ENCODE results near the gene KCNJ6.
"Not testable (repeated sequence)": the region's sequence is repeated elsewhere in the genome, so short reads cannot be mapped to it uniquely, and the experiment has no call there.

Gene KCNJ6

DNA sequence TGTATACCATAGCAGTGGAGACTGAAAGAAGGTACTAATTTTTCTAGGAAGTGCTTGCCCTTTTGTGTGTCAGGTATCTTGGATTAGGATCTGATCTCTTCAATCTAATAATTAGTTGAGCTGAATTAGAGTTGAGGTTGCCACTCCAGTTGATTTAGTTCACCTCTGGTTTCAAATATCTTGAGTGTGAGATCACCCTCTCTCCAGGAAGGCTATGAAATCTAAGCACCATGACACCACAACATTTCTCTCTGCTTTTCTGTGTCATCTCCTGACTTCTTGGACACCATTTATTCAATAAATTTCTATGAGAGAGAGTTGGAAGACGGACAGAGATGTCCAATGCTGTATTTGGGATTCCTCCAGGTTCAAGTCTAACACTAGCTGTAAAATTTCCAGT is 336.9 kb downstream of the KCNJ6 start:
- TF ChIP-seq EZH2 (IDR thresholded peaks at IDR 0.05; ENCODE audit: borderline replicate concordance, low read length) (no peak), CTCF (IDR thresholded peaks at IDR 0.05; ENCODE audit: low read length) (no peak)
- no peaks in the 10 kb centered on the region for H3K27me3 ChIP-seq (ENCODE audit: insufficient read depth, low read length)

DNA sequence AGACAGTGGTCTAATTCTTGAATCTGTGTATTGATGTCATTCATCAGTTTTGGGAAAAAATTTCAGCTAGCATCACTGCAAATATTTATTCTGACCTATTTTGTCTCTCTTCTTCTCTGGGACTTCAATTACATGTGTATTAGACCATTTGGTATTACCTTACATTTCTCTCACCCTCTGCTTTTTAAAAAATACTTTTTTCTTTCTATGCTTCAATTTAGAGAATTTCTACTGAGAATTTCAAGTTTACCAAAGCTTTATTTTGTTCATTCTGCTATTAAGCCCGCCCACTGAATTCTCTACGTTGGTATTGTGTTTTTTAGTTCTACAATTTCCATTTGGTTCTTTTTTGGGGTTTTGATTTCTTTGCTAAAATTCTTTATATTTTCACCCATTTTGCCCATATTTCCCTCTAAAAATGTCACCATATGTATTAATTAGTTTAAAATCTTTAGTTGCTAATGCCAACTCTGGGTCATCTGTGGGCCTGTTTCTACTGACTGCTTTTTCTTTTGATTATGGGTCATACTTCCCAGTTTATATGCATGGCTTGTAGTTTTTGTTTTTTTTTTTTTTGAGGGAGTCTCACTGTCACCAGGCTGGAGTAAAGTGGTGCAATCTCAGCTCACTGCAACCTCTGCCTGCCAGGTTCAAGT is 337.7 kb downstream of the KCNJ6 start:
- H3K9me3 ChIP-seq (ENCODE audit: low read length): peaks cover 5% of the 10 kb centered on the region; the same call in 1 of the 2 replicates
- no peaks in the 10 kb centered on the region for H3F3A ChIP-seq (ENCODE audit: insufficient read depth, low read length)
- H3K9me2 ChIP-seq (ENCODE audit: low read depth, low read length): no peaks in the 10 kb centered on the region
- H3K27ac ChIP-seq (ENCODE audit: low read depth, low read length, poor library complexity, severe bottlenecking): no peak overlapping the region
- no peaks in the 10 kb centered on the region; the same call in 1 of the 2 replicates for H3K36me3 ChIP-seq (ENCODE audit: insufficient read depth, low read length)
- no peaks in the 10 kb centered on the region for H3K79me2 ChIP-seq (ENCODE audit: insufficient read depth, low read length)
- no peak overlapping the region for H3K9ac ChIP-seq (ENCODE audit: low read length)
- H3K4me2 ChIP-seq (ENCODE audit: low read length): no peak overlapping the region
- H2AFZ ChIP-seq (ENCODE audit: low read length): no peak overlapping the region
- H3K4me1 ChIP-seq (ENCODE audit: insufficient read depth, low read length, severe bottlenecking): no peaks in the 10 kb centered on the region
- H3K4me3 ChIP-seq (ENCODE audit: low read depth, low read length, poor library complexity, severe bottlenecking): no peak overlapping the region
- H4K20me1 ChIP-seq (ENCODE audit: insufficient read depth, low read length): no peaks in the 10 kb centered on the region
- no peaks in the 10 kb centered on the region for H3K27me3 ChIP-seq (ENCODE audit: insufficient read depth, low read length)
- TF ChIP-seq CTCF (IDR thresholded peaks at IDR 0.05; ENCODE audit: low read length): no peak
- TF ChIP-seq EZH2 (IDR thresholded peaks at IDR 0.05; ENCODE audit: borderline replicate concordance, low read length): no peak

More for the DNA sequence above, 336.9 kb downstream of the KCNJ6 start:
- Histone ChIP-seq H3K9ac (ENCODE audit: low read length) (no peak overlapping the region), H3K4me2 (ENCODE audit: low read length) (no peak overlapping the region), H3K27ac (ENCODE audit: low read depth, low read length, poor library complexity, severe bottlenecking) (no peak overlapping the region), H2AFZ (ENCODE audit: low read length) (no peak overlapping the region), H3K36me3 (ENCODE audit: insufficient read depth, low read length) (no peaks in the 10 kb centered on the region; the same call in 1 of the 2 replicates), H3K4me3 (ENCODE audit: low read depth, low read length, poor library complexity, severe bottlenecking) (no peak overlapping the region), H4K20me1 (ENCODE audit: insufficient read depth, low read length) (no peaks in the 10 kb centered on the region), H3F3A (ENCODE audit: insufficient read depth, low read length) (no peaks in the 10 kb centered on the region), H3K4me1 (ENCODE audit: insufficient read depth, low read length, severe bottlenecking) (no peaks in the 10 kb centered on the region), H3K79me2 (ENCODE audit: insufficient read depth, low read length) (no peaks in the 10 kb centered on the region), H3K9me2 (ENCODE audit: low read depth, low read length) (no peaks in the 10 kb centered on the region), H3K9me3 (ENCODE audit: low read length) (peaks cover 5% of the 10 kb centered on the region; the same call in 1 of the 2 replicates)

- H4K20me1 ChIP-seq (ENCODE audit: insufficient read depth, low read length); H3K9ac ChIP-seq (ENCODE audit: low read length); H3K27ac ChIP-seq (ENCODE audit: low read depth, low read length, poor library complexity, severe bottlenecking); H3K4me2 ChIP-seq (ENCODE audit: low read length); H3F3A ChIP-seq (ENCODE audit: insufficient read depth, low read length); H3K36me3 ChIP-seq (ENCODE audit: insufficient read depth, low read length); H3K27me3 ChIP-seq (ENCODE audit: insufficient read depth, low read length); H3K9me3 ChIP-seq (ENCODE audit: low read length); H3K79me2 ChIP-seq (ENCODE audit: insufficient read depth, low read length); H3K4me1 ChIP-seq (ENCODE audit: insufficient read depth, low read length, severe bottlenecking); H3K9me2 ChIP-seq (ENCODE audit: low read depth, low read length); H2AFZ ChIP-seq (ENCODE audit: low read length); H3K4me3 ChIP-seq (ENCODE audit: low read depth, low read length, poor library complexity, severe bottlenecking): not testable (repeated sequence)
These were observed 339.3 kb downstream of the KCNJ6 start for GRCh38 chr21:37576929-37577328.

DNA sequence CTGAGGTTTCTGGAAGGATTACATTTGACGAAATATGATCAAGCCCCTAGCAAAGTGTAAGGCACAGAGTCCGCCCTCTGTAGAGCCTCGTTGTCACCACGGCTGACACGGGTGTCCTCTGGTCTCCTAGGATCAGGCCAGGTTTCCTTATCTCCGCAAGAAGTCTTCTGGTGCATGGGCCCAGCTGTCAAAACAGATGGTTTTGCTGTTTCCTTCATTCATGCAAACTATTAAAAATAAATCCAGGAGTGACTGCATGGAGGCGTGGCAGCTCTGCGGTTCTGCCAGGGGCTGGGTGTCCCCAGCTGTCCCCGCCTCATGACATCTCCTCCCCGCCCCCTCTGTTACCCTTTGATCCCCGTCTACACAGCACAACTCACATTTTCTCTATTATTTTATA is 340.7 kb downstream of the KCNJ6 start:
- Histone ChIP-seq H2AFZ (ENCODE audit: low read length) (no peak overlapping the region), H3K9me2 (ENCODE audit: low read depth, low read length) (no peaks in the 10 kb centered on the region), H3K9ac (ENCODE audit: low read length) (no peak overlapping the region), H3K27ac (ENCODE audit: low read depth, low read length, poor library complexity, severe bottlenecking) (no peak overlapping the region), H3F3A (ENCODE audit: insufficient read depth, low read length) (no peaks in the 10 kb centered on the region), H3K4me3 (ENCODE audit: low read depth, low read length, poor library complexity, severe bottlenecking) (no peak overlapping the region), H3K36me3 (ENCODE audit: insufficient read depth, low read length) (no peaks in the 10 kb centered on the region; the same call in 1 of the 2 replicates), H3K4me2 (ENCODE audit: low read length) (no peak overlapping the region), H3K9me3 (ENCODE audit: low read length) (peaks cover 5% of the 10 kb centered on the region; the same call in 1 of the 2 replicates), H3K4me1 (ENCODE audit: insufficient read depth, low read length, severe bottlenecking) (no peaks in the 10 kb centered on the region), H3K79me2 (ENCODE audit: insufficient read depth, low read length) (no peaks in the 10 kb centered on the region), H4K20me1 (ENCODE audit: insufficient read depth, low read length) (no peaks in the 10 kb centered on the region), H3K27me3 (ENCODE audit: insufficient read depth, low read length) (no peaks in the 10 kb centered on the region)
- TF ChIP-seq CTCF (IDR thresholded peaks at IDR 0.05; ENCODE audit: low read length): no peak
- TF ChIP-seq EZH2 (IDR thresholded peaks at IDR 0.05; ENCODE audit: borderline replicate concordance, low read length): no peak
